Stimulated activated CD4-positive, alpha-beta T cell treated with anti-CD3 and anti-CD28 coated beads, Interleukin-1b, Interleukin-23, amount 100 ng/mL, for 24 hours (primary cell): ENCODE measurements around the gene CPN1.
"Not testable (repeated sequence)": the region's sequence is repeated elsewhere in the genome, so short reads cannot be mapped to it uniquely, and the experiment has no call there.

Experiments
- DNase-seq, 4 experiments: peaks; one replicate each; pipeline ENCODE4 v3.0.0-alpha.2; 2020; ENCODE audit warnings: low read depth in 4 of 4, low spot score in 1 of 4

CPN1 gene

DNA sequence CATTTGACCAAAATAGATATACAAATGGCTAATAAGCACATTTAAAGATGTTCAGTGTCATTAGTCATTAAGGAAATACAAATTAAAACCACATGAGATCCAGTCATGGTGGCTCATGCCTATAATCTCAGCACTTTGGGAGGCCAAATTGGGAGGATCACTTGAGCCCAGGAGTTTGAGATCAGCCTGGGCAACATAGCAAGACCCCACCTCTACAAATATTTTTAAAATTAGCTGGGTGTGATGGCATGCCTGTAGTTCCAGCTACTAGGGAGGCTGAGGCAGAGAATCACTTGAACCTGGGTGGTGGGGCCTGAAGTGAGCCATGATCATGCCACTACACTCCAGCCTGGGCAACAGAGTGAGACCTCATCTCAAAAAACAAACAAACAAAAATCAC lies 607 bp upstream of the CPN1 start:
- not testable (repeated sequence) for DNase-seq

DNA sequence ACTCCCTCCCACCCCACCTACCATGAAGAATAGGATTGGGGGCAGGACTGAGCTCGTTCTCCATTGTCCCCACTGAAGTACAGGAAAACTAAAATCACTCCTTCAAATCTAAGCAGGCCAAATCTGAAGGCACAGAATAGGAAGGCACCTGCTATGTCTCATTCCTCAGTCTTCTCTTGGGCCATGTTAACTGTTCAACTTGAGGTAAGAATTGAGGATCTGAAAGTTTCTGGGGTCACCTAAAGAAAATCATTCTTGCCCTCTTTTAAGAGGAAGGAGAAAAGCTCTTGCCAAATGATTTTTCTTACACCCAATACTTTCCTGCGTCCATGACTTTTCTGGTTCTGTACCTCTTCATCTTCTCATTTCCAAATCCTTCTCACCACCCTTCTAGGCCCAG lies 4.9 kb downstream of the CPN1 start:
- DNase-seq, result no peak

DNA sequence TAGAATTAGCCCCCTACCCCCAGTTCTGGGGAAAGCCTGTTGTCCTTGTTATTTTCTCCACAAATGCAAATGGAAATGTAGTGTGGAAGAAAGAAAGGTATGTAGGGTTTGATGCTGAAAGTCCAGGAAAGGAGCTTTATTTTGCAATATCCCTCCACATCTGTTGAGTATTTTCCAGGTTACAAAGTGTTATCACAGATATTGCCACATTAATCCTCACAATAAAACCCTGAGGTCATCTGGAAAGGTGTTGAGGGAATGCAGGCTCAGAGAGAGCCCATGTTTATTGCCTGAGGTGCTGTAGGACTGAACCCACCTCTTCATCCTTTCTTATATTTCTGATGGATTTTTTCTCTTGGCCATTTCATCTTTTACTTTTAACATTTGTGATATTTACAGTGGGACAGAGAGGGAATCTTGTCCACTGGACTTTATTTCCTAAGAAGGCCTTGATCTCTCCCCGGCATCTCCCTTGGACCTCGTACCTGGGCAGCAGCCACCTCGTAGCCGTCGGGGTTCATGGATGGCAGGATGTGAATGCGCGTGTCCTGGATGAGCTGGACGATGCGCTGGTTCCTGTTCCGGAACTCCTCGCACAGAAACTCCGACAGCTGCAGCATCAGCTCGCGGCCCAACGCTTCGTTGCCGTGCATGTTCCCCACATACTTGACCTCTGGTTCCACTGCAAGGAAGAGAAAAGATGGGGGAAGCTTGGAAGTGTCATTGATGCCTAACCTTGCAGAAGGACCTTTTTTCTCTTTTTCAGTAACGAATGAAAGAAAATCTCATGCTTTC lies 6.0 kb downstream of the CPN1 start:
- DNase-seq, result no peak

DNA sequence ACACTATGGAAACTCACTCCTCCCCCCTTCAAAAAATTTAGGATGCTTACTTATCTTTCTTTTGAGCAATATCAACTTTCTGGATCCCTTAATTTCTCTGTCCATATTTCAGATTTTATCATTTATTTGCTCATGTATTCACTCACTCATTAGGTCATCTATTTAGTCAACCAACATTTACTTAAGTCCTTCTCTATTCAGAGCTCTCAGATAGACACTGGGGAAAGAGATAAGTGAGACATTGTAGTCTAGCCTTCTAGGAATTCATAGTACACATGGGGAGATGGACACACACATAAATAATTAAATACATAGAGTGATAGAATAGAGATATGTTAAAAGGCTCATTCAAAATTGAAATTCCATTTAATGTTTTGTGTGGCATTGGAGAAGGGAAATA lies 9.2 kb downstream of the CPN1 start:
- DNase-seq, result no peak

DNA sequence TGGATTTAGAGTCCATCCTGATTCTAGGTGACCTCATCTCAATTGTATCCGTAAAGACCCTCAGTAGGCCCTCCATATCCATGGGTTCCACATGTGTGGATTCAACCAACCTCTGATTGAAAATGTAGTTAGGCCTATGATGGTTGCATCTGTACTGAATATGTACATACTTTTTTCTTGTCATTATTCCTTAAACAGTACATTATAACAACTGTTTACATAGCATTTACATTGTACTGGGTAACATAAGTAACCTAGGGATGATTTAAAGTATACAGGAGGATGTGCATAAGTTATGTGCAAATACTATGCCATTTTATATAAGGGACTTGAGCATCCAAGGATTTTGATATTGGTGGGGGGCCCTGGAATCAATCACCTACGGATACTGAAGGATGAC lies 10.1 kb downstream of the CPN1 start:
- DNase-seq, result no peak

DNA sequence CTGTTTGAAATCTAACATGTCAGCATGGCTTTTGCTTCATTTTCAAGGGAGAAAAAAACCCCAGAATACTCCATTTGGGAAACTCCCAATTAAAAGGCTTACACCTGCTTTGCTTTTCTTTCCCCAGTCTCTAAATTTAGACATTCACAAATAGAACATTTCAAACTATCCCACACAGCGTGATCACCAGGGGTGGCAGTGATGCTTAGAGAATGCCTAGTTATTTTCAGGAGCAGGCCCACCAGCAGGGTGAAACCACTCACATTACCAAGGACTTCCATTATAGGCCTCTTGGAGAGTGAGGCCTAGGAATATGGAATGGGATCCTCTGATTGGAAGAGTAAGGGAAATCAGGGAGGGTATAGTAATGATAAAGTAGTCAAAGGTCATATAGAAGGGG lies 14.2 kb downstream of the CPN1 start:
- DNase-seq, result no peak

DNA sequence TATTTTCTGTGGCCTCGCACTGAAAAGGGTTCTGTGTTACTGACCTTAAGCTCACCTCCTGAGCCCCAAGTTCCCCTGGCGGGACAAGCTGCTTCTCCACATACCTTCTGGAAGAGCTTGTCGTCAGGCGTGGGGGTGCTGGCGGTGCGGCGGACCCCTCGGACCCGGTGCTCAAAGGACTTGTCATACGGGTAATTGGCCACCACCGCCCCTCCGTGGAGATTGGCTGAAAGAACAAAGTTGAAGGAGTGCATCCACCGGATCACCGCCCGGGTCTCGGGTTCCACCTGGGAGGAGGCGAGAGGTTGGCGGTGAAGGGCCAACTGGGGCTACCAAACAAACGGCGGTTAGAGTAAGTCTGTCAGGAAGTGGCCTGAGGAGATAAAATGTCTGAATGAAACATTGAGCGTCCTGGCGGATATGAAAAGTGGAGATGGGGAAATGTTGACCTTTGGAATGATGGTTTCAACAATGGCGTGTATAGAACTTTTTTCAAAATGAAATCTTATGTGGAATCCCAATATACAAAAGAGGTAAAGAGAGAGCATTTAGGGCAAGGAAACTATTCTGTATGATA lies 16.5 kb downstream of the CPN1 start:
- DNase-seq, result no peak

DNA sequence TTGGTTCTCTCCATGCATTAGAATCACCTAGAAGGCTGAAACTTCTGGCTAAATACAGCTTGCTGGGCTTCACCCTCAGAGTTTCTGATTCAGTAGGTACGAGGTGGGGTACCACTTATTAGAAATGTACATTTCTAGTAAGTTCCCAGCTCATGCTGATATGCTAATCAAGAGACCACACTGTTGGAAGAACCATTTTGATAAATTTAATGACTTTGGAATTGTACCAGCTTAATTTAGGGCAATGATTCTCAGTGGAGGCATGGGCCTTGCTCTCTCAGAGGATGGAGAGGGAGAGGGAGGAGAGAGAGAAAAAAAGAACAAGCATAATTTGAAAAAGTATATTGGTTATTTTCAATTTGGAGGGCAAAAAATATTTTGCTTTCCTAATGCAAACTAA lies 20.3 kb downstream of the CPN1 start:
- no peak for DNase-seq

DNA sequence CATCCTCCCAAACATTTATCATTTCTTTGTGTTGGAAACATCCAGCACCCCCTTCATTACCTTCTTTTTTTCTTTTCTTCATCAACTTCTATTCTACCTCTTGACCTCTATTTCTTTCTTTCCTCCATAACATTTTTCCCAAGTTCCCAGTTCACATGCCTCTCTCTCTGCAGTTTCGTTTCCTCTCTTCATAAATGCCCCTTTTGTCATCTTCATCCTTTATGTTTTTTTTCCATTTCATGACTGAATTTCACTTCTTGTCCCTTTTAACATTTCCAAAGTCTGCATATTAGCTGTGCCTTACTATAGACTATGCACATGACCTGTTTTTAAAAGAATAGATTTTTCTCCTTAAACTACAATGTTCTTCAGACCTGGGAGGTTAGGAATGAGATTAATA lies 23.7 kb downstream of the CPN1 start:
- no peak for DNase-seq

DNA sequence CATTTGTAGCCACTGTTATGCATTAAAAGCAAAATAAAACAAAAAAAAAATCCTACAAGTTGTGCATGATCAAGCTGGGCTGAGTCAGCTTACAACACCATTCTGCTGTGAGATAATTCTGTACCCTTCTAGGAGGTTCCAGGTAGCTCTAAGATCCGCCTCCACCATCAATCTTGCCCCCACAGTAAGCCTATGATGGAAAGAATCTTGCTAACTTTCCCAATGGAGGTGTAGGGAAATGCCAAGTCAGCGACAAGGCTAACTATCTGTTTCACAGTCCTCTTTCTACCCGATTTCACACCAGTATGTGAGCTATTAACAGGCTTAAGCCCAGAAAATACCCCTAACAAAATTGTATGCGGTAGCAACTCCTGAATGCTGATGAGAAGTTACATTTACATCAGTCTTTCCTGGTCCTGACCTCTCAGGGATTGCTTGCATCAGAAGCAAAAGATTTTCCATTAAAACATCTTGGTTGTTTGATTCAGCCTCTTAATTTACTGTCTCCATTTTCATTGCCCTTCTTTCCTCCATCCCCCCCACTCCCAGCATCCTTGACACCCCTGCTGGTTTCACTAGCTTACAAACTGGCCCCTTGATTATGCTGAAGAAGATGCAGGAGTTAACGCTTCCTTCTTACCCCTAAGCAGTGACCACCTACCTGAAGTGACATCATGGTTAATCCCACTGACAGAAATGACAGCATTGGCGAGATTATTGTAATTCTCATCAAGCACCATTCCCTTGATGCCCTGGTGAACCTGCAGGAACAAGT lies 27.8 kb downstream of the CPN1 start:
- no peak for DNase-seq

DNA sequence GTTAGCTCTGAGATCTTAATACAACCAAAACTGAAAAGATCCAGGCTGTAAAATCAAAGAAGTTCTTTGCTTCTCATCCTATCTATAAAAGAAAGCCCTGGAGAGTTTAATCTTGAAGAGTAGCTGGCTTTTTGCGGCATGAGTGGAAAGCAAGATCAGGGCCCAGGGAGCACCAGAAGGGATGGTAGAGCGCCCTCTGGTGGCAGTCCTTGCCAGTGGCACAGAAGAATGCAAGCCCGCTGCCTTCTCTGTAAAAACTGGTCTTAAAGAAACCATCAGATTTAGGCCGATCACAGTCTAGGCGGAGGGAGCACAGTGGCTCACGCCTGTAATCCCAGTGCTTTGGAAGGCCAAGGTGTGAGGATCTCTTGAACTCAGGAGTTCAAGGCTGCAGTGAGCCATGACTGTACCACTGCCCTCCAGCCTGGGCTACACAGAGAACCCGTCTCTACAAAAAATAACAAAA lies 35.6 kb downstream of the CPN1 start:
- DNase-seq, result peak; percentile 76 to 90 (median 81)

DNA sequence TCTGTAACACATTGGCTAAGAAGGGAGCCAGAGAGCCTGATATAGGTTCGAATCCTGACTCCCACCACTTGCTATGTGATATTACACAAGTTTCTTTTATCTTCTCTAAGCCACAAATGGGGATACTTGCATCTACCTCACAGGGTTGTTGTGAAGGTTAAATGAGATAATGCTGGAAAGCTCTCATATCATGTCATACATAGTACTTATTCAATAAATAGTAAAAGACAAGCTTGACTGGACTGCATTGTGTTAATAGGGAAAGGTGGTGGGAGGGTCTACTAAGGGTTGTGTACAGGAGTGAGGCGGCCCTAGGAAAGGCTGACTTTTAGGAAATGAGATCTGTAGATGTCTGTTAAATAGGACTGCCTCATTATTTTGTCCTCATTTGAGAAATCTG lies 36.1 kb downstream of the CPN1 start:
- no peak for DNase-seq

DNA sequence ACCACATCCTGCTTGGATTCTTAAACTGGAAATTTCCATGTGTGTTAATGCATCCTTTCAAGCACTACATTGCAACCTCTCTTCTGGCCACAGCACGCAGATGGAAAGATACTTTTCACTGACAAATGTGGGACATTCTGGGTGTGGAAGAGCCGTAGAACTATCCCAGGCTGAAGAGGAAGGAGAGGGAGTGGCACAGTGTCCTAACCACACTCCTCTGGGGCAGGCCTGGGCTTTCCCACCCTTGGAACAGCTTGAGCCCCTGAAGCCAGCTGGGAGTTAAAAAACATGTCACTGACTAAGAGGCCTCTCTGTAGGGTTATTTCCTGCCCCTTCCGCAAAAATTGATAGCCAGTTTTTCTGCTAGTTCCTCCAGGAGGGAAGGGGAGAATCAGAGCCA lies 37.9 kb downstream of the CPN1 start:
- DNase-seq, result no peak

DNA sequence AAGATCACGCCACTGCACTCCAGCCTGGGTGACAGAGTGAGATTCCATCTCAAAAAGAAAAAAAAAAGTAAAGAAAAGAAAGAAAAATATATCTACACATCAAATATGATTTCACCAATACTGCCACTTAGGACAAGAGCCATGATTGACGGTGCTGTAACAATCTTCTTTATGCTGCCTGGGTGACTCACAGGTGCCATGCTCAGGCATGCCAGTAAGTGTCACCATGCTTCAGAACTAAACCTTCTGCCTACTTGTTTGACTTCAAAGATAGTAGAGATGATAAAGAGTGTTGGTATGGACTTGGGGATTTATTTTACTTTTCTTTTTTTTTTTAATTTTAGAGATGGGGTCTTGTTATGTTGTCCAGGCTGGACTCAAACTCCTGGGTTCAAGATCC lies 38.3 kb downstream of the CPN1 start:
- DNase-seq, result no peak

DNA sequence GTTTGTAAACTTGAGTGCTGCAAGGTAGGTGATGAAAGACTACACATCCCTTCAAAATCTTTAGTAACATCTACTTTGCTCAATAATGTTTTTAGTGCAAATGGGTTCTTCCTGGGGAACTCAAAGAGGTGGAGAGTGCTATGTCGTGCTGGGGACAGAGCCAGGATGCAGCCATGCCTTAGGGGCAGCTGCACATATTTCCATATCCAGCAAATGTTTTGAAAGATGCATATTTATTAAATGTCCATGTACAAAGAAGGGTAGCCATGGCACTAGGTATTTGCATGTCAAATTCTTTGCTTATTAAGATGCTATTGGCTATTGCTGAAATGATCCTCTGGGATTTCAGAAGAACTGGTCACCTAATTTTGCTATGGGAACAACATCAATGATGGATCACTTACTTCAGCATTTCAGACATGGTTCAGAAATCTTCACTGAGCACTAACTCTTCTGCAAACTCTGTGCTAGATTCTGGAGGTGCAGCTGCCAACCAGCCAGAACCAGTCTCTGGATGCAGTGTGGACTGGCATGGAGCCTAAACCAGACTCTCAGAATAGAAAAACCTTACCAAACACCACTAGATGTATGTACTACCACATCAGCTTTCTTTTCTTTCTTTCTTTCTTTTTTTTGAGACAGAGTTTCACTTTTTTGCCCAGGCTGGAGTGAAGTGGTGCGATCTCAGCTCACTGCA lies 40.2 kb downstream of the CPN1 start:
- DNase-seq, result no peak

DNA sequence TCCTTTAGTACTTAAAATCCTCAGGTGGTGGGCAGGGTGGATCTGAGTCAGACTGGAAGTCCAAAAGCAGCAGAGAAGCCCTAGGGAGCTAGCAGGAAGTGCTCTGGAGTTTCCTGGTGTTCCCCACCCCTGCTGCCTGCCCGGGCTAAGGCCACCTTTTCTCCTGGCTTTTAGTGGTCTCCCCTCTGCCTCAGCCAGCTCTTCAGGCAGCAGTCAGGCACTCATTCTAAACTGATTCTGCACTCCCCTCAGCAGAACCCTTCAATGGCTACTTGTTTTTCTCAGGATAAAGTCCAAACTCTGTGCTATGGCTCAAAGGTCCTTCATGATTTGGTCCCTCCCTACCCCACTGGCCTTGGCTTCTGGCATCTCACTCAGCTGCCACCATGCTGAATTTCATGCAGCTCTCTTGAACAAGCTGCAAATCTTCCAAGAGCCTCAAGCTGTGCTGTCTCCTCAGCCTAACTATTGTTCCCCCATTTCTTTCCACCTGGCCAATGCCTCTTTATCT lies 43.1 kb downstream of the CPN1 start:
- no peak for DNase-seq

DNA sequence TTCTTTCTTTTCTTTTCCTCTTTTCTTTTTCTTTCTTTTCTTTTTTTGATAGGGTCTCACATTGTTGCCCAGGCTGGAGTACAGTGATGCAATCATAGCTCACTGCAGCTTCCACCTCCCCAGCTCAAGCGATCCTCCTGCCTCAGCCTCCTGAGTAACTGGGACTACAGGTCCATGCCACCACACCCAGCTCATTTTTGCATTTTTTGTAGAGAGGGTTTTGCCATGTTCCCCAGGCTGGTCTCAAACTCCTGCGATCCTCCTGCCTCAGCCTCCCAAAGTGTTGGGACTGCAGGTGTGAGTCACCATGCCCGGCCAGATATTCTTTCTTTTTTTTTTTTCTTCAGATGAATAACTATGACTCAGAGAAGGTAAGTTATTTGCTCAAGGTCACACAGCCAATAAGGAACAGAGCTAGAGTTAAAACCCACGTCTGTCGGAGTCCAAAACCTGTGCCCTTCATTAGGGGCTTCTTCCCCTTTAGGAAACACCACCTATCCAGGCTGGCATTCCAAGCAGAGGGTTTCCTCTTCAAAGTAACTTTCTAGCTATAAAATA lies 43.8 kb downstream of the CPN1 start:
- no peak for DNase-seq

DNA sequence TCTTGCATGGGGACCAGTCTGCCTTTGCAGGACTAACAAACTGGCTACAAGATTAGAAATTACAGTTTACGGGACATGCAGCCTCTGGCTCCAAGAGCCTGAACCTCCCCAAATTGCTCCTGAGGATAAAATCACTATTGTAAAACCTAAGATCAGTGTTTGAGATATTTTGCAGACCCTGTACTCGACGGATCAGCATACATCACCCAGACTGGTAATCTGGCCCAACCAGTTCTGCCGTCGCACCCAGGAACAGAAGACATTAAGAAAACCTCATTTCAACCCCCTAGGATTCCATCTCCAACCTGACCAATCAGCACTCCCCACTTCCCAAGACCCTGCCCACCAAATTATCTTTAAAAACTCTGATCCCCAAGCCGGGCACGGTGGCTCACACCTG lies 44.8 kb downstream of the CPN1 start:
- no peak for DNase-seq

DNA sequence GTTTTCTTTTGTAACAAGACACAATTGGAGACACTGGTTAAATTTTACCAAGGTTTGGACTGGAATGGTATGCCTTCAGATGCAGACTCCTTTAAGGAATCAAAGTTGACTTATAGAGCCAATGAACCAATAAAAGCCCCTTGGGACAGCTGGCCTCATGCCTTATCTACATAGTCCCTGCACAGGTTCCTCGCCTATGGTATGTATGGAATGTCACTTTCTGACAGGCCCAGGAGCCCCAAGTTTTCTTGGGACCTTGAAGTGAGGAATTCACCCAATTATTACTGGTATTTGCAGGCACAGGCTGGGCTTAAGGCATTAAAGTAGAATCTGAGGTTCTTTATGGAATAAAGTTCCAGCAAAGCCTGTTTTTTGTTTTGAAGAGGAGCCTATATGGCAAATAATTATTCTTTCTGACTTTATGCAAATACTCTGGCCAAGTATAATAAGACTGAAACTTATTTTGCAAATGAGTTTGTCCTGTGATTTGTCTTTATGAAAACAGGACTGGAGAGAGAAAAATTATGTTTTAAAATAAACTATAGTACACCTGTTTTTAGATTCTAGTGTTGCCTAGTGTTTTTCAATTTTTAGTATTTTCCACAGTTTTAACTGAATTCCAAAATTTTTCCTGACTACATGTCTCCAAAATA lies 47.8 kb downstream of the CPN1 start:
- DNase-seq, result no peak

DNA sequence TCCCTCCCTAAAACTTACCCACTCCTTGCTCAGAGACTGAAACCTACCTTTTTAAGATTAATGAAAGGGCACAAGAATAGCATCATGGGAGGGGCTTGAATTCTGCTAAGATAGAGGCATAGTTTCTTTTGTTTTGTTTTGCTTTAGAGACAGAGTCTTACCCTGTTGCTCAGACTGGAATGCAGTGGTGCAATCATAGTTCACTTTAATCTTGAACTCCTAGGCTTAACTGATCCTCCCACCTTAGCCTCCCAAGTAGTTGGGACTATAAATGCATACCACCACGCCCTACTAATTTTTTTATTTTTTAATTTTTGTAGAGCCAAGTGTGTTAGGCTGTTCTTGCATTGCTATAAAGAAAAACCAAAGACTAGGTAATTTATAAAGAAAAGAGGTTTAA lies 54.3 kb downstream of the CPN1 start:
- no peak for DNase-seq

DNA sequence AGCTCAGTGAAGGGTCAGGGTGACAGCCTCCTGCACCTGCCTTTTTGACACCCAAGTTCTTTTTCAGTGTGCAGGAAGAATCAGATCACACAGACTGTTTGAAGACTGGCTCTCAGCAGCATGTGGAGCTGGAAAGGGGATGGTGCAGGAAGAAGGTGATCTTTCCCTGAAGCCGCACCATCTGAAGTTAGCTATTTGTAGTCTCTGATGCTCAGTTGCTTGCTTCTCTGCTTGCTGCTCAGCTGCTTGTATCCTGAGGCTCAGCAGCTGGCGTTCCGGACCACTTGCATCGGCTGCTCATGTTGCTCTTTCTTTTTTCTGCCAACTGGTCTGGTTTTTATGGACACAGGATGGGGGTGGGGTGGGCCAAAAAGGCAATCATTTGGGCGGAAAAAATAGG lies 56.1 kb downstream of the CPN1 start:
- no peak for DNase-seq
